ENCODE results near the gene GORASP1. TPM values are rescaled to one million over a fixed set of nuclear protein-coding genes. Genes with fewer than 3 reads are reported as not detected.

GORASP1 gene
- total RNA-seq, 1 donor from 2014 or later, result 39.4 TPM

DNA sequence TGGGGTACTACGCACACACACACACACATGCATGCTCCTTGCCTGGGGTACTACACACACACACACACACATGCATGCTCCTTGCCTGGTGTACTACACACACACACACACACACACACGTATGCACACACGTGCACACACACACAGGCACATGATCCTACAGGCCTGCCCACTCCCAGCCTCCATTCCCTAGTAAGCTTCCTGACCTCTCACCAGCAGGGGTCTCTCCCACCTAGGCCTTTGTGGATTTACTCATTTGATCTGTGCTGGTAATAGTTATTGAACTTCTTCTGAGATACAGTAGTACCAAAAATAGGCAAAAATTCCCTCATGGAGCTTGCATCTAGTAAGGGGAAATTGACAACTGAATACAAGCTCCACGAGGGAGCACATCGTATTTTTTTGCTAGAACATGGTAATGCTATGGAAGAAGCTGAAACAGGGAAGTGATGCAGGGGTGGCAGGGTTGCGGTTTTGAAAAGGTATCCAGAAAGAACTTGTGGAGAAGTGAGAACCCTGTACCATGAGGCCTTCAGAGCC, 19.2 kb upstream of the GORASP1 start:
- DNase-seq (ENCODE audit: low spot score), result no peak

DNA sequence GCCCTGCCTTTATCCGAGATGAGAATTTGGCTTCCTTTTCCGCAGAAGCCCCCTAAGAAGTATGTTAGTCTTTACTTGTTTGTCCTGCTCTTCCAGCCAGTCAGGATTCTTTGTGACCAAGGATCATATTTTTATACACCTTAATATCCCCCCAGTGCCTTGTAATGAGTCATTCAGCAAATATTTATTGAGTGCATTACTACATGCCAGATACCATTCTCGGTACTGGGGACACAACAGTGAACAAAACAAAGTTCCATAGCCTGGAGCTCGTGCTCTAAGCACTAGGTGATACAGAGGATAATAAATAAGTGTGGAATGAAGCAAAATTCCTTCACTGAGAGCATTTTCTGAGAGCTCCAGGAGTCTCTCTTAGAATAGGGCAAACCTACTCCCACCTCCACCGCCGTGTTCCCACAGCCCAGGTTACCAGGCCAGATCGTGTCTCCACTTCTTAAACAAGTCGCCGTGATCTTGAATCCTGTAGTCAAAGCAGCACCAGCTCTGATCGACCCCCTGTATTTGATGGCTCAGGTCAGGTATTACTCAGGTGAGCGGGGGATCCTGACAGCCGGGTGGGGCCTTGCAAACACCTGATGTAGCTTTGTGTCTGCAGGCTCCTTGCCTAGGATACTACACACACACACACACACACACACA, 18.5 kb upstream of the GORASP1 start:
- DNase-seq (ENCODE audit: low spot score) (no peak), ATAC-seq (peak; percentile 30)

More for the DNA sequence above, 19.2 kb upstream of the GORASP1 start:
- peak; percentile 86 for ATAC-seq

DNA sequence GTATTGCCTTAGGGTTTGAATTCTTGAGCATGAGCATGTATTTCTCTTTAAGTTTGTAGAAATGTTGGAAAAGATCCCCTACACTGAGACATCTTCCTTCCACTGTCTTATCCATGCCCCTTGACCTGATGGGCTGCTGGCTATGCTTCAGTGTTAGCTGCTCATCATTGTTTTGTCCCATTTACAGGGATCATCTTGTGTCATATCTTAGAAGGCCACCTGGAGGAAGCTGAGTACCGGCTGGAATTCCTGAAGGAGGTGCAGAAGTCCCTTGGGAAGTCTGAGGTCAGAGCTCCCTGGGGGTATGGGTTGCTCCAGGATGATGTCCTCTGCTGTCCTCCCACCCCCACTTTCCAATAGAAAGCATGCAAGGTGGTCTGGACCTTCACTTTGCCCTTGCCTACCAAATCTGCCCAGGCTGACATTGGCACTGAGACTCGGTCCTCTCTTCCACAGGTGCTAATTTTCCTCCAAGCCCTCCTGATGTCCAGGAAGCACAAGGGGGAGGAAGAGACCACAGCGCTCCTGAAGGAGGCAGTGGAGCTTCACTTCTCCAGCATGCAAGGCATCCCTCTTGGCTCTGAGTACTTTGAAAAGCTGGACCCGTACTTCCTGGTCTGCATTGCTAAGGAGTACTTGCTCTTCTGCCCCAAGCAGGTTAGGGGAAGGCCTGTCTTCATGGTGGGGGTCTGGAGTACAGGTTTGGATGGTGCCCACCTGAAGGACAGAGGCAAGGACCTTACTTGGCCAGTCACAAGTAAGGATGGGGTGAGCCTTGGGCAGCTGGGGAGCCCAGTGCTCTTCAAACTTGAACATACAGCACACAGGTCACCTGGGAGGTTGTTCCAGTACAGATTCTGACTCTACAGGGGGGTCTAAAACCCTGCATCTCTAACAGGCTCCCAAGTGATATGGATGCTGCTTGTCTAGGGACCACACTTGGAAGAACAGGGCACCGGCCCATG, 17.7 kb upstream of the GORASP1 start:
- peak; percentile 31 for ATAC-seq
- no peak for DNase-seq (ENCODE audit: low spot score)

DNA sequence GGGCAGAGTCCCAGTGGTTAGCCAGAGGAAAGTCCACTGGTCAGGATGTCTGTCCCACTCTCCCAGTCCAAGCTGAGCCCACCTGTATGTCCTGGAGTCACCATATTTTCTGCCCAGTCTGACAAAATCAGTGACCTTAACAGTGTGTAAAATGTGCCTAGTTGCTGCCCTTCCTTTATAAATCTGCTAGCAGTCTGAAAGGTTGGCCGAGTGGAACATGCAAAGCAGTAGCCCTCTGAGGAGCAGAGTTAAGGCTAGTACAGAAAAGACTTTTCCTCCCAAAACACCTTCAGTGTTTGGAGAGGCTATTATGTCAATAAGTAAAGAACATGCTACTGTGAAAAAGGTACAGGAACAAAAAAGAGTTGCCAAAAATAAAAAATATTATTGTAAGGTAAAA, 15.4 kb upstream of the GORASP1 start:
- ATAC-seq, result no peak
- no peak for DNase-seq (ENCODE audit: low spot score)

DNA sequence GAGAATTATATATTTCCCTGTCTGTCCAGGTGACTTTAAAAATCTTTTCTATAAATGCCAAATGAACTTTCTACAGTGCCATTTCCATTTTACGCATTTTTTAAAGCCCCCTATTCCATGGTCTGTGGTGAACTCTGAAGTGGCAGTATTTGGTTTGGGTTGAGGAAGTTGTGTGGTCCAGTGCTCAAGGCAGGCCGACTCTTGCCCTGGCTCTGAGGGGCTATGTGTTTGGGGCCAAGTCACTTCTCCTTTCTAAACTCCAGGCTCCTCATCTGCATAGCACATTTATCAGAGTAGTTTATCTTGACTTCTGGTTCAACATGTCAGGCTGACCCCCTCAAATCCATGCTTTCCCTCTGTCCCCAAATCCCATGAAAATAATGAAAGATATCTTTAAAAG, 14.2 kb upstream of the GORASP1 start:
- DNase-seq (ENCODE audit: low spot score) (no peak), ATAC-seq (no peak)

DNA sequence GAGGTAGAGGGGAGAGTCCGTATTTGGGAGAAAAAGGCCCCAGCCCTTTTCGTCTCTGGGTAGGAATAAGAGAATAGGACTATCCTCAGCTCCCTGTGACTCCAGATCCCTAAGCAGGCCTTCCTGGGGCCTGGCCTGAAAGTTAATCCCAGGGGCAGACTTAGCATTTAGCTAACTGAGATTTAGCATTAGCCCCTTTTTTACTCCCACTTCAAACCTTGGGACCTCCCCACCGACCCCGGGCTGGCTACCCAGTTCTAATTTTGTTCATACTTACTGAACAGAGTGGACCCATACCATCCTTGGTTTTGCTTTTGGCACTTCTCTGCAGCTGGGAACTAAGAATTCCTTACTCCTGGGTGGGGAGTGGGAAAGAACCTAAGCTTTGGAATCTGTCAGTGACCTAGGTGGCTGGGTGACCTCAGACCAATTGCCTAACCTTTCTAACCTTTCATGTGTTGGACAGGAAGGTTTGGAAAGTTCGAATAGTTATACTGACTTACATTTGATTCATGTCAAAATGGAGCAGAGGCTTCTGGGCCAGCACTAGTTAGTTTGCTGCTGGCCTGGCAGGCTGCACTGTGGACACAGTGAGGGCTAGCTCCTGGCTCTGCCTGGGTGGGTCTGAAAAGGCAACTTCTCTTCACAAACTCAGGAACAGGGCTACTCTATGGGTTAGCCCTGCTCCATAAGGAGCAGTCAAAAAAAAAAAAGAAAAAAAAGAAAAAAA, 11.7 kb upstream of the GORASP1 start:
- DNase-seq (ENCODE audit: low spot score) (no peak), ATAC-seq (peak; percentile 77)

DNA sequence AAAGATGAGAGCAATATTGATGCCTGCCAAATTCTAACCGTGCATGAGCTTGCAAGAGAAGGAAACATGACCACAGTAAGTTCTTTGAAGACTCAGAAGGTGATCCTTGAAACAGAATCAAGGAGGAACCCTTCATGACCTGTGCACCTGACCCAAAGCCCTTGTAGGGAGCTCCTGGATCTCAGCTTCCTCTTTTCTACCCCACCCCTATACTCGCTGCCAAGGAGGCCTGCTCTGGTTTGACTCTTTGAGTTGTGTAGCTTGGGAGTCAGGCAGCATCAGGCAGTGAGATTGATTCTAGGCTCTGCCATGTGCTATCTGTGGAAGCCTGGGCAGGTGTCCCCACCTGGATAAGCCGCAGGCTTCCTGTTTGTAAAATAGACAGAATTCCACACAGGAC, 10.7 kb upstream of the GORASP1 start:
- ATAC-seq, result no peak

DNA sequence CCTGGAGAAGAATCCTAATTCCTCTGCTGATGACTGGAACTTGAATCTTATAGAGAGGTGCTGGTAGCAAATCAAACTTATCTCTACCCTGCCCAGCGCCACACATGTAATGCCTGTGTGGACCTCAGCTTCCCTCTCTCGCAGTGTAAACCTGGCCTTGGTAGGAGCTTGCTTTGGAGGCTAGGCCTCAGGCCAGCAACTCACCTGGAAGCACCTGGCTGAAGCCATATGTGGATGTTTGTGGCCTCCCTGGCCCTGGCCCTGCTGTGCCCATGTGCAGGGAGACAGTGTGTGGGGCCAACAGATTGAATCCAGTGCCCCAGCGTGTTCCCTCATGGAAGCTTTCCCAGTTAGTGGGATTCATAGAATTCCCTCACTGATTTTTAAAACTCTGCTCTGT, 8.4 kb upstream of the GORASP1 start:
- DNase-seq (ENCODE audit: low spot score) (no peak), ATAC-seq (no peak)

More for the DNA sequence above, 10.7 kb upstream of the GORASP1 start:
- no peak for DNase-seq (ENCODE audit: low spot score)

DNA sequence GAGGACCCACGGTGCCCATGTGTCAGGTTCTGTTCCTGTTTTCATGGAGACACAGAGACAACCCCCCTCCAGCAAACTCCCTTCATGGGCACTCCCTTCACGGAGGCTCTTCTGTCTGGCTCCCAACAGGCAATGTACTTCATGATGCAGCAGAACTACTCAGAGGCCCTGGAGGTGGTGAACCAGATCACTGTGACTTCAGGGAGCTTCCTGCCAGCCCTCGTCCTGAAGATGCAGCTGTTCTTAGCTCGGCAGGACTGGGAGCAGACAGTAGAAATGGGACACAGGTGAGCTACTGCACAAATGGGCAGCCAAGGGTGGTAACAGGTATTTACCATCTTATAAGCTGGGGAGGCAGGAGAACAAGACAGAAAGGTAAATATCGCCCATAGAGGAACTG, 7.0 kb upstream of the GORASP1 start:
- no peak for ATAC-seq
- no peak for DNase-seq (ENCODE audit: low spot score)

DNA sequence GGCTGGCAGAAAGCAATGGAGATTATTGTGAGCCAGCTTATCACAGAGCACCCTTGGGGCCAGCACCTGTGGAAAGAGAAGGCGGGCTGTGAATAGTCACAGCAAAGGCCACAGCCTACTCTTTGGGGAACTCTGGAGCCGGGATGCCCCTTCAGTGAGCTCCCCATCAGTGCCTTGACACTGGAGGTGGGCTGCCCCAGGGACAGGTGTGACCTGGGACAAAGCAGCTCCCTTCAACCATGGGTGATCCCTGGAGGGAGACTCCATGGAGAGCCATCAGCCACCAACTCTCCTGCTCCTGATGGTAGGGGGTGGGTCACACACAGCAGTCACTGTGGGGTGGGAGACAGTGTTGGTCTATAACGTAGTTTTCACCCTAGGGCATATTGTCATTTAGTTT, 5.9 kb upstream of the GORASP1 start:
- no peak for ATAC-seq
- DNase-seq (ENCODE audit: low spot score), result peak; percentile 33

DNA sequence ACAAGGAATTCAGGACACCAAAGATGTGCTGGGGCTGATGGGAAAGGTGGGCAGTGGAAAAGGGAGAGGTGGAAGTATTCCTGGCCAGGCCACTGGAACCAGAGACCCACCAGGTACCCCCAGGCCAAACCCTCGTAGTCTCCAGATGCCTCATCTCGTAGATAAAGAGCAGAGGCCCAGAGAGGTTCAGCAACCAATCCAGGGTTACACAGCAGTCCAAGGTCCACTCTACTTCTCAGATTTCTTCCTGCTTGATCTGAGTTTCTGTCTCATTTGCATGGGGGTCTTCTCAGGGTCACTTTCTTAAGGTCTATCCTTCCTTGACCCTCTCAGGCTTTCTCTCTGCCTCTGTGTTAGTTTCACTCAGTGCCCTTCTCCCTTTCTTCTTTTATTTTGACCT, 5.1 kb upstream of the GORASP1 start:
- ATAC-seq (no peak), DNase-seq (ENCODE audit: low spot score) (no peak)

DNA sequence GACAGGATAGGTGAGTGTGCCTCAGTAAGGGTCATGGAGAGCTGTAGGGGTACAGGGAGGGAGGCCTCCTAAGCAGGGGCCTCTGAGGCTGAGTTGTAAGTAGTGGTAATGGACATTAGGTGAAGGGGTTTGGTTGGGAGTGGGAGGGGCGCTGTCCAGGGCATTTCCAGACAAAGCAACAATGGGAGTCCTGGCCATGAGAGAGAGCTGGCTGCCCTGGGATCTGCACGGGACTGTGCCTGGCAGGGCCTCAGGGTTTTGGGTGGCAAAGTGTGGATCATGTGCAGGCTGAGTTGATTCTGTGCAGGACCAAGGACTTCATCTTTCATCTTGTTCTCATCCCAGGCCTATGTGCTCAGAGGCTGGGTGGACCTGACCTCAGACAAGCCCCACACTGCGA, 4.7 kb upstream of the GORASP1 start:
- ATAC-seq (no peak), DNase-seq (ENCODE audit: low spot score) (peak; percentile 19)

DNA sequence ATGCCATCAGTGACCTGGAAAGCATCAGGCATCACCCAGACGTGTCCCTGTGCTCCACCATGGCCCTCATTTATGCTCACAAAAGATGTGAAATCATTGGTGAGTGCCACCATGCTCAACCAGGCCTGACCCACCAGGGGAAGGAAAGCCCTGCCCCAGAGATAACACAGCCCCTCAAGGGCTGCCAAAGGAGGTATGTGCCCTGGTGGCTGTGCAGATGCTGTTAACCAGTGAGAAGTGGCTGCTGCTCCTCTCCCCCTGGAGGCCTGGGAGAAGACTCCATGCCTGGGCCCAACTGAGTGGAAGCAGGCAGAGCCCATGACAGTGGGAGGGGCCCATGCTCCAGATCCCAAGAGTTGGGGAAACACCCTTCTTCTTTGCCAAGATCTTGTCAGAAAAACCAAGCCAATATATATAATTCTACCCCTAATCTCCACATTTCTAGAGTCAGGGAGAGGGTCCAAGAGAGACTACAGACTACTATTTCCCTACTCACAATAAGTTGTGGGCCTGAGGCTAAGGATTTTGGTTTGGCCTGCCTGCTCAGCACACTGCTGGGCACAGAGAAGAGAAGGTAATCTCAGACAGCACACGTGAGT, 2.7 kb upstream of the GORASP1 start:
- DNase-seq (ENCODE audit: low spot score) (peak; percentile 29), ATAC-seq (no peak)

DNA sequence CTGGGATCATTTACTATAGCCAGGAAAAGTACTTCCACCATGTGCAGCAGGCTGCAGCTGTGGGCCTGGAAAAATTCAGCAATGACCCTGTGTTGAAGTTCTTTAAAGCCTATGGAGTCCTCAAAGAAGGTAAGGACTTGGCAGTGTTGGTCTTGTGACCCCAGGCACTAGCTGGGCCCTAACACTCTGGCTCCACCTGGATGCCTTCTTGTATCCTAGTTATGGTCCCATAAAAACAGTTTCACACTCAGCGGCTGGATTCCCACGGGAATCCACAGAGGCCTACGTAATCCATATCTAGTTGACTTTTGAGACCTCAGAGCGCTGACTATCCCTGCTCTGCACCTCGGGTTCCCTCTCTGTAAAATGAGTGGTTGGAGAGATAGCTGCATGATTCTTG, 1.7 kb upstream of the GORASP1 start:
- ATAC-seq, result no peak
- DNase-seq (ENCODE audit: low spot score), result peak; percentile 23

DNA sequence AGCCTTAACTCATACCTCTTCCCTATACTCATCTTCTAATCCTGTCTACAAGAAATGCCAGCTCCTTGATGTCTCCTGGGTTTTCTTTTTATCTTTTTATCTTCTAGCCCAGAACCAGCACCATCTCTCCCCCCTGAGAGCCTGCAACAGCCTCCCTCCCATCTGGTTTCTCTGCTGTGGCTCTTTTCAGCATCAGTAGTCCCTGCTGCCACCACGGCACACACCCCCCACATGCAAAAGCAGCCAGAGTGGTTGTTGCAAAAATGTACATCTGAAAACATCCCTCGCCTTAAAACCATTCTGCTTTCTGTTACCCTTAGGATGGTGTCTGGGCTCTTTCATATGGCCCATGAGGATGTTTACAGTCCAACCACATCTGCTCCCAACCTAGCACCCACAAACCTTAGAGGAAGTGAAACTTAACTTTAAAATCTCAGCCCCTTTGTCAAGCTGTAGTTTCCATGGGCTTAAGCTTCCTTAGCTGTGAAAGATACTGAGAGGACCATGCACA, 828 bp upstream of the GORASP1 start:
- DNase-seq (ENCODE audit: low spot score) (no peak), ATAC-seq (no peak)

DNA sequence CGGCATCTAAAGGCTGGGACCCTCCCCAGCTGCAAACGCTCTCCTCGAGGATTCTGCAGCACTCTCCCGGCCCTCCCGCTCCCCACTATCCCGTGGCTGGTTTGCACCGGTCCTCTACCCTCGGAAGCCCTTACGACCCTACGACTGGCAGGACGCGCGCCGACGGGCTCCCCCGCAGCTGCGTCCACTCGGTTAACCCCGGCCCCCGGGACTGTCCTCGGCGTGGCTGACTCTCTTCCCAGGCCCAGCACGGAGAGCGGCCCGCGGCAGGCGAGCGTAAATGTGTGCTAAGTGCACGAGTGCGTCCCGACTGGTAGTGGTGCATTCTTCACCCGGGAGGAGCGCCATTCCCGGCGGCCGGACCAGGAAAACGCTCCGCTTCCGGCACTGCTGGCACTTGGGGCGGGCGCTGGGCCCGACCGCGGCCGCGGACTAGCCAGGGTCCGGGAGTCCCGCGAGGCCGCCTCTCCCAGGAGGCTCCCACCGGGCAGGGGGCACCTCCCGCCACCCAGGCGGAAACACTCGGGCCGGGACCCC, 508 bp downstream of the GORASP1 start:
- DNase-seq (ENCODE audit: low spot score), result no peak
- peak; percentile 70 for ATAC-seq

DNA sequence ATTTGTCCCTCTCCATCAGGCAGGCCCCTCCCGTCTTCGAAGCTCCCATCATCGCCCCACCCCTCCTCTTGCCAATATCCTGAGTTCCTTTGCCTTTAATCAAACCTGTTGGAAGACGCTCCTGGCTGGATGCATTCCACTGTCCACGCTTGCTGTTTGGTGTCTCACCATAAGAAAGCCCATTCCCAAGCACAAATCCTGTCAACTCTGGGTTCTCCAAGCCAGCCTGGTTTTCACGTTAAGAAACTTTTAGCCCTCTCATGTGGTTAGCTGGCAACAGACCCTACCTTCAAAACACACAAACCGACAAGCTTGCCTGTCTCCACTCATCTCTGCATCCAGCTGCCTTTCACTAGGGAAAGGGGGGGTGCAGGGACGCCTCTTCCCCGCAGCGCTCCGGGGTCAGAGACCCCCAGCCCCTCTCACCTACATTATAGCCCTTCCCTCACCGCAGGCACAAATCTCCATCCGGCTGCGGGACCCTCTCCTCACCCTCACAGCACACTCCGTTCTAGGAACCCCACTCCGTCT, 1.1 kb downstream of the GORASP1 start:
- DNase-seq (ENCODE audit: low spot score), result no peak

DNA sequence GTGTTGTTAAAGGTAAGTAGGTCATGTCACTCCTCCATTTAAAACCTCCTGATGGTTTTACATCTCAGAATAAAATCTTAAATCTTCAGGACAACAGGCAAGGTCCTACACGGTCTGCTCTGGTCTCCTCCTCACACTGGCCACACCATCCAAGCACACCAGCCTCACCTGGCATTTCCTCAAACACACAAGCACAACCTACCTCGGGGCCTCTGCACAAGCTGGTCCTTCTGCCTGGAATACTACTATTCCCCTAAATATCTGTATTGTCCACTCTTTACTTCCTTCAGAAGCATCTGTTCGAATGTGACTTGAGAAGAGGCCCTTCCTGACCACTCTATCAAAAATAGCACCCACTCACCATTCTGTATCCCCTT, 1.8 kb downstream of the GORASP1 start:
- ATAC-seq, result no peak

More for the DNA sequence above, 1.1 kb downstream of the GORASP1 start:
- ATAC-seq, result peak; percentile 6

DNA sequence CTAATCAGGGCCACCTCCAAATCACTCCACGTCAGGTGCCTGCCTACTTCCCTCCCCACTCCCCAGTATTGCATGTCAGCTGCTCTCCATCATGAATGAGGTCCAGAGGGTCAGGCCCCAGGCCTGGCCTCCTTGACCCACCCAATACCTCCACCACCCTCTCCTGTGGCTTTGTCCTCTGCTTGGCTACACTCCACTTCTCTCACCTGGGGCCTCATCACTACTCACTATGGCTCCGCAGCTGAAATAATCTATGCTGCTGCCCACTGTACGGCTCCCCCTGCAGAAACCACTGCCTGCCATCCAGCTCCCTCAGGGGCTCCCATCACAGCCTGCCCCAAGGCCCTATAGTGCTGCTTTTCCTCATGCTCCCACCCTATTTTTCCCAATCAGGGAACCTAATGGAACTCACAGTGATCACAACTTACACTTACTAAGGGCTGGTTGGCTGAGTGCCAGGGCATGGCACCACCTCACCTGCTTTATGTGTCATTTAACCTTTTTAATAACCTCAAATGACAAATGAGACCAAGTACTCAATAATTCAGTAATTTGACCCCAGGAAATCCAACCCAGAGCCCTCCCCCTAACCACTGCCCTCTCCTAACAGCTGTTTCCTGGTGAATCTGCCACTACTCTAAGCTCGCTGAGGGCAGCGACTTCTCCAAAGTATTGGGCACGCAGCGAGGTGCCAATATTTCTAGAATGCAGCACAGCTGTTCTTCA, 2.3 kb downstream of the GORASP1 start:
- ATAC-seq, result no peak
- DNase-seq (ENCODE audit: low spot score), result no peak

More for the DNA sequence above, 1.8 kb downstream of the GORASP1 start:
- DNase-seq (ENCODE audit: low spot score), result no peak

Measured in left lobe of liver (tissue), 2 donors.